ENCODE measurements around the gene RAPGEF6.

Gene RAPGEF6

DNA sequence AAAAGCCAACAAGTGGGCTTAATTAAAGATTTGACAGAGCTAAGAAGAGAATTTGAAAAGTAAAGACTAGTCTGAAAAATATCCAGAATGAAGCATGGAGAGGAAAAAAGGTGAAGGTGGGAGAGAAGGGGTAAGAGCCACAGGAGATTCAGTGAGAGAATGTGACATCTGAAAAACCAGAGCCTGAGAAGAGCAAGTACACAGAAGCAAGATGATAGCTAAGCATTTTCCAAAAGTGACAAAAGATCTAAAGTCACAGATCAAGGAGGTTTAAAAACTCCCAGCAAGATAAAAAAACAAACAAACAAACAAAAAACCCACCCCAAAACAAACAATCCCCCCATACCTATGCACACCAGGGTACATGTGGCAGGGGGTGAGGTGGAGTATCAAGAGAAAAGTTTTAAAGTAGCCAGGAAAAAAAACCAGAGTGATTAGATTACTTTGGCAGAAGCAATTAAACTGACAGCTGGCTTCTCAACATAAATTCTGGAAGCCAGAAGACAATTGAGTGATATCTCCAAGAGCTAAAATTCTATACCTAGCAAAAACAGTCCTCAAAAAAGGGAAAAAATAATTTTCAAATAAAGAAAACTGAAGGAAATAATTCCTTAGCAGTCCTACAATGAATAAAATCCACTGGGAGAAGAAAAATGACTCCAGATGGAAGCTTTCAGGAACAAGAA is 111.4 kb downstream of the RAPGEF6 start:
- DNase-seq (ENCODE audit: low spot score) = no peak
- Histone ChIP-seq H3K36me3 (ENCODE audit: low read depth) (peaks cover 12% of the 10 kb centered on the region), H3K27ac (ENCODE audit: poor library complexity, severe bottlenecking) (no peak overlapping the region), H3K27me3 (ENCODE audit: insufficient read depth, poor library complexity, severe bottlenecking) (no peaks in the 10 kb centered on the region), H3K4me3 (ENCODE audit: severe bottlenecking) (no peak overlapping the region), H3K9me3 (ENCODE audit: severe bottlenecking) (no peaks in the 10 kb centered on the region), H3K4me1 (ENCODE audit: insufficient read depth, poor library complexity, severe bottlenecking) (peaks cover 13% of the 10 kb centered on the region)
- ATAC-seq (ENCODE audit: low read depth) = no peak
- TF ChIP-seq, protein P1, sequence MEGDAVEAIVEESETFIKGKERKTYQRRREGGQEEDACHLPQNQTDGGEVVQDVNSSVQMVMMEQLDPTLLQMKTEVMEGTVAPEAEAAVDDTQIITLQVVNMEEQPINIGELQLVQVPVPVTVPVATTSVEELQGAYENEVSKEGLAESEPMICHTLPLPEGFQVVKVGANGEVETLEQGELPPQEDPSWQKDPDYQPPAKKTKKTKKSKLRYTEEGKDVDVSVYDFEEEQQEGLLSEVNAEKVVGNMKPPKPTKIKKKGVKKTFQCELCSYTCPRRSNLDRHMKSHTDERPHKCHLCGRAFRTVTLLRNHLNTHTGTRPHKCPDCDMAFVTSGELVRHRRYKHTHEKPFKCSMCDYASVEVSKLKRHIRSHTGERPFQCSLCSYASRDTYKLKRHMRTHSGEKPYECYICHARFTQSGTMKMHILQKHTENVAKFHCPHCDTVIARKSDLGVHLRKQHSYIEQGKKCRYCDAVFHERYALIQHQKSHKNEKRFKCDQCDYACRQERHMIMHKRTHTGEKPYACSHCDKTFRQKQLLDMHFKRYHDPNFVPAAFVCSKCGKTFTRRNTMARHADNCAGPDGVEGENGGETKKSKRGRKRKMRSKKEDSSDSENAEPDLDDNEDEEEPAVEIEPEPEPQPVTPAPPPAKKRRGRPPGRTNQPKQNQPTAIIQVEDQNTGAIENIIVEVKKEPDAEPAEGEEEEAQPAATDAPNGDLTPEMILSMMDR (IDR thresholded peaks at IDR 0.05; ENCODE audit: poor library complexity, severe bottlenecking) = no peak

DNA sequence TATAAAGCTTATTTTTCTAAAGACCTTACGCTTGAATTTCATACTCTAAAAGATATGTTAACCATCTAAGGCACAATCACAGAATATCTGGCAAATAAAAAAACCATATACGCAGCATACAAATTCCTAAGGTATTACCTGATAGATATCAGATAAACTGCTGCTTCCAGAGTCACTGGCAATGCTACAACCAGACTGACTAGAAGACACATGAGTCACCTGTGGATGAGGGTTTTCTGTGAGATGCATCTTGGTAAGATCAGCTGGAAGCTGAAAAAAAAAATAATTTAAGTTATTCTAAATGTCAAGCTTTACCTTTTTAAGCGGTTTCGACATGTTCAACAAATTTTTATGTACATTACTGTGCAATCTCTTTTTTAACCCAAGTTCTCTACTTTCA is 113.8 kb downstream of the RAPGEF6 start:
- H3K9me3 ChIP-seq (ENCODE audit: severe bottlenecking) = no peaks in the 10 kb centered on the region
- H3K36me3 ChIP-seq (ENCODE audit: low read depth) = peaks cover 20% of the 10 kb centered on the region
- TF ChIP-seq, protein P1 (IDR thresholded peaks at IDR 0.05; ENCODE audit: poor library complexity, severe bottlenecking) = no peak
- no peaks in the 10 kb centered on the region for H3K27me3 ChIP-seq (ENCODE audit: insufficient read depth, poor library complexity, severe bottlenecking)
- peak; percentile 98 for ATAC-seq (ENCODE audit: low read depth)
- no peak for DNase-seq (ENCODE audit: low spot score)
- H3K4me3 ChIP-seq (ENCODE audit: severe bottlenecking) = no peak overlapping the region
- peak overlapping the region; percentile 27 for H3K27ac ChIP-seq (ENCODE audit: poor library complexity, severe bottlenecking)
- peaks cover 13% of the 10 kb centered on the region for H3K4me1 ChIP-seq (ENCODE audit: insufficient read depth, poor library complexity, severe bottlenecking)

DNA sequence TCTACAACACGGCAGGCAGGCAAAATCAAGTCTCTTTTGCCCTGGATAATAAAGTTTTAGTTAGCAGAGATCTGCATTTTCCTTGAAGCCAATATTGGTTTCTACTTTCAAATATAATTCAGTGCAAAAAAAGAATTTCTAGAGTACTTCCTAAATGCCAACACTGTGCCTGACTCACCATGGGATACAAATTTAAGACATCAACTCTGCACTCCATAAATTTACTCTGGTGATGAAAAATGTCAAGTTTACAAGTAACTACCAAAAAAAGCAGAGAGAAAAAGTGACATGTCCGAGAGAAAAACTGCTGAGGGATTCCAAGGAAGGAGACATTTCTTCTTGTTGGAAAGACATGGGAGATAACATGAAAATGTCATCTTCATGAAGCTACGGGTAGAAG is 119.7 kb downstream of the RAPGEF6 start:
- ATAC-seq (ENCODE audit: low read depth) = no peak
- peak overlapping the region; percentile 12 for H3K27ac ChIP-seq (ENCODE audit: poor library complexity, severe bottlenecking)
- TF ChIP-seq, protein P1 (IDR thresholded peaks at IDR 0.05; ENCODE audit: poor library complexity, severe bottlenecking) = no peak

DNA sequence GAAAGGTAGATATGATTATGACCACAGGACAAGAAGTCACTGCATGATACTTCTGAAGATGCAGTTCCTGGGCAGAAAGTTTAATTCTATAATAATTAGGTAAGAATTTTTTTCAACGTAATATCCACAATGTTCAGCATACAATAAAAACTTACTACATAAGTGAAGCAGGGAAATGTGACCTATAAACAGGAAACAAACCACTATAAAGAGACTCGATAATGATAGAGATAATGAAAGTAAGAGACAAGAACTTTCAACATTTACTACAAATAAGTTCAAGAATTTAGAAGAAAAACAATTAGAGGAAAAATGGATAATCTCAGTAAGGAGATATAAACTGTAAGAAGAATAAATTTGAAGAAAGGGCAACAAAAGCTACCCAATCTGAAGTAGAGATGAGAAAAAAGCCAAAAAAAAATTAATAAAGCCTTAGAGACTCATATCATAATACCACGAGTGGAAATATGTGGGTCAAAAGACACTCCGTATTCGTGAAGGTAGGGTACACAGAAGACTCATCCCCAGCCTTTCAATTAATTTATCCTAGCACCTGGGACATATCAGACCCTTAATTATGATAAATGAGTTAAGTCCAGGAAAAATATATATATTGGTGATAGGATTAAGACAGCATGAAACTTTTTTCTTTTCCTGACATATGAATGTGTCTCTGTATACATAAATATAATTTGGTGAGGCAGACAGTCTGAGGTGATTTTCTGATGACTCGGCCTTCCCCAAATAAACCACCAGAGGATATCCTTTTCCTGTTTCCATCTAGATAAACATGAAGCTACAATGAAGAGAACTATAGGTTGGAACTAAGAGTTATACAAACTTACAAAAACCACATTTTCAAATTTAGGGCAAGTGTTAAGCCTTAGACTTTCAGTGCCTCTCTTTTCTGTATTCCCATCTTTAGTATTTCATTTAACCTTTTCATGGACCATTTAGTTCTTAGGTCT is 120.4 kb downstream of the RAPGEF6 start:
- DNase-seq (ENCODE audit: low spot score) (no peak), ATAC-seq (ENCODE audit: low read depth) (peak; percentile 58; the same call in 2 of the 3 replicates)
- TF ChIP-seq, protein P1 (IDR thresholded peaks at IDR 0.05; ENCODE audit: poor library complexity, severe bottlenecking) = peak; percentile 47
- Histone ChIP-seq H3K27me3 (ENCODE audit: insufficient read depth, poor library complexity, severe bottlenecking) (no peaks in the 10 kb centered on the region), H3K4me1 (ENCODE audit: insufficient read depth, poor library complexity, severe bottlenecking) (peaks cover 13% of the 10 kb centered on the region), H3K27ac (ENCODE audit: poor library complexity, severe bottlenecking) (peak overlapping the region; percentile 12), H3K9me3 (ENCODE audit: severe bottlenecking) (no peaks in the 10 kb centered on the region), H3K4me3 (ENCODE audit: severe bottlenecking) (no peak overlapping the region), H3K36me3 (ENCODE audit: low read depth) (peaks cover 27% of the 10 kb centered on the region)

More for the DNA sequence above, 119.7 kb downstream of the RAPGEF6 start:
- Histone ChIP-seq H3K4me3 (ENCODE audit: severe bottlenecking) (no peak overlapping the region), H3K27me3 (ENCODE audit: insufficient read depth, poor library complexity, severe bottlenecking) (no peaks in the 10 kb centered on the region), H3K4me1 (ENCODE audit: insufficient read depth, poor library complexity, severe bottlenecking) (peaks cover 13% of the 10 kb centered on the region), H3K9me3 (ENCODE audit: severe bottlenecking) (no peaks in the 10 kb centered on the region), H3K36me3 (ENCODE audit: low read depth) (peaks cover 31% of the 10 kb centered on the region)
- DNase-seq (ENCODE audit: low spot score) = no peak

All from RWPE2 (cell line).